Inflammatory macrophage treated with lipopolysaccharide for 4 hours (primary cell): Measurements from ENCODE around the gene KHDC1L.
"Not testable (repeated sequence)": the region's sequence is repeated elsewhere in the genome, so short reads cannot be mapped to it uniquely, and the experiment has no call there.

Source experiments
- DNase-seq: peaks from one replicate; pipeline ENCODE4 v3.0.0-alpha.2; 2020

KHDC1L gene, protein sequence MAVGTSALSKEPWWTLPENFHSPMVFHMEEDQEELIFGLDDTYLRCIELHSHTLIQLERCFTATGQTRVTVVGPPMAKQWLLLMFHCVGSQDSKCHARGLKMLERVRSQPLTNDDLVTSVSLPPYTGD

GRCh38 chr6:73225396-73225795 lies at the start of gene KHDC1L:
KHDC1L (minus strand) TSS chr6:73225496; CDS start chr6:73225408, 88 bp downstream.
- DNase-seq: no peak

DNA sequence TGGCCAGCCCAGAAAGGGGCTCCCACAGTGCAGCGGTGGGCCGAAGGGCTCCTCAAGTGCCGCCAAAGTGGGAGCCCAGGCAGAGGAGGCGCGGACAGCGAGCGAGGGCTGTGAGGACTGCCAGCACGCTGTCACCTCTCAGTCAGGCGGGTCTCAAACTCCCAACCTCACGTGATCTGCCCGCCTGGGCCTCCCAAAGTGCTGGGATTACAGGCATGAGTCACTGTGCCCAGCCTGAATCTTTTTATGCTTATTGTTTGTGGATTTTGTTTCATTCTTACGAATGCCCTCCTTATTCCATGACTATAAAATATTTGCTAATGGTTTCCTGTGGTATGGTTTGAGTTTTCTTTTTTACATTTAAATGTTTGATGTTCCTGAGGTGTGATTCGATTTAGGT lies 44.0 kb upstream of the KHDC1L start:
- DNase-seq: not testable (repeated sequence)

GRCh38 chr6:73268896-73269295 lies 43.6 kb upstream of the KHDC1L start:
- DNase-seq: not testable (repeated sequence)

- no peak for DNase-seq
Observed at GRCh38 chr6:73264446-73264845, 39.1 kb upstream of the KHDC1L start.

GRCh38 chr6:73263570-73263909 lies 38.2 kb upstream of the KHDC1L start:
- no peak for DNase-seq

GRCh38 chr6:73262671-73263569 lies 37.6 kb upstream of the KHDC1L start, which contains the start of gene KHDC1:
KHDC1 (minus strand) TSS chr6:73263196; CDS start chr6:73242517, 20,679 bp downstream.
- peak; percentile 4 for DNase-seq

- DNase-seq: no peak
Observed at GRCh38 chr6:73258721-73259120, 33.4 kb upstream of the KHDC1L start.

- not testable (repeated sequence) for DNase-seq
Observed at GRCh38 chr6:73254323-73254722, 29.0 kb upstream of the KHDC1L start.

DNA sequence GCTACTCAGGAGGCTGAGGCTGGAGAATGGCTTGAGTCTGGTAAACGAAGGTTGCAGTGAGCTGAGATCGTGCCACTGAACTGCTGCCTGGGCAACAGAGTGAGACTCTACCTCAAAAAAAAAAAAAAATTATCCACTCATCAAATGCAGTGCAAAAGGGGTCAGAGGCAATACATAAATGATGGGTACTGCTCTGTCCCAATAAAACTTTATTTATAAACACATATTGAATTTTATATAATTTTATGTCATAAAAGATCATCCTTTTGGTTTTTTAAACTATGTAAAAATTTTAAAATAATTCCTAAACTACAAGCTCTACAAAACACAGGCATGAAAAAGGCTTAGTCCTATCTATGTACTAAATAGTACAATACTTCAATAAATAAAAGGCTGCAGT lies 27.4 kb upstream of the KHDC1L start:
- no peak for DNase-seq

DNA sequence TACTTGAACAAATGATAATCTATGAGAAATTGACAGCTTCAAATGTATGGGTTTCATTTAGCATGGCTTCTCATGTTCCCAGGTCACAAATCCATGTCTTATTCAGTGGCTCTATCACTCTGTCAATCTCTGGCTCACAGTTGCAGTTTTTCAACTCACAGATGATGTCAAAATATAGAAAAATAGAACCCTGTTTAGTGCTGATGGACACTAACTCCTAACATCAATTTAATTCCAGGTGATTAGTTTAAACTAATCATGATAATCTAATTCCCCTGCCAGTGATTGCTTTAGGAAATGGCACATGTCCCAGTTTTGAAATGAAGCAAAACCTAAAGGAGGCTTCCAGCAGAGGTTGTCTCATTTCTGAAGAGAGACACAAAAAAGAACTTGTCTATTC lies 24.7 kb upstream of the KHDC1L start:
- DNase-seq: no peak

DNA sequence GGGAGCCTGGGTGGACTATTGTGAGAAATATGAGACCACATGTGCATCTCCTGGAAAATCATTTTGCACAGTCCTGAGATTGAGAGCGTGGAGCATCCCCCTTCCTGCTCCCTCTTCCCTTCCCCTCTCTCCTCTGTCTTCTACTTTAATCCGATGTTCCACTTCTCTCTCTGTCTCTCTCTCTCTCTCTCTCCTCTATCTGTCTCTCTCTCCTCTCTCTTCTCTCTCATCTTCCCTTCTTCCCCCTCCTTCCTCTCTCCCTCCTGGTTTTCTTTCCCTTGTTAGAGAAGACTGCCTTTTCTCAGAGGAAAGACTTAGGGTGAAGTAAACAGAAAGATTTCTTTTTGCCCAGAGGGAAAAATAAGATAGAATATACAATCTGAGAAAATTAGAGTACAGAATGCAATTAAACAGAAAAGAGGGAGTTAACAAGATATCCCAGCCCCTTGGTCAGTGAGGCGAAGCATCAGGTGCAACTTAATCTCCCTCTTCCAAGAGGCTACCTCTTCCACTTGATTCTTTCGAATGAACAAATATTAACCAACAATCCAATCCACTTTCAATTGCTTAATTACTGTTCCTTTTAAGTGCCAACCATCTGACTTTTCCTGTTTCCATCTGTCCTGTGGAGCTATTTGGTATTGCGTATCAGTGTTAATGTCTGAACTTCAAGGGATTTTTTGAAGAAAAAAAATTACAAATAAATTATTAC lies 23.1 kb upstream of the KHDC1L start:
- no peak for DNase-seq

DNA sequence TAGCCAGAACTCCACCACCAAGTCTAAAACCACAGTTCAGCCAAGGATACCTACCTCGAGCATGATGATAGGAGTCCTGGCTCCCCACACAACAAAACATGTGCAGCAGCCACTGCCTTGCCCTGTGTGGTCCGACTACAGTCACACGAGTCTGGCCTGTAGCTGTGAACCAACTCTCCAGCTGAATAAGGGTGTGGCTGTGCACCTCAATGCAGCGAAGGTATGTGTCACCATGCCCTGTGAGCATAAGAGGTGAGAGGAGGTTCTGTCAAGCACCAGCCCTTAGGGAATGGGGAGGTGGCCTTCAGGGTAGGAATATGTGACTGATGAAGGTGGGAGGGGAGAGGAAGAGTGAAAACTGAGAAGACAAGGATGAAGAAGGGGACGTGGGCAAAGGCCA lies 16.7 kb upstream of the KHDC1L start:
- no peak for DNase-seq

- no peak for DNase-seq
Observed at GRCh38 chr6:73240730-73241129, 15.4 kb upstream of the KHDC1L start.

DNA sequence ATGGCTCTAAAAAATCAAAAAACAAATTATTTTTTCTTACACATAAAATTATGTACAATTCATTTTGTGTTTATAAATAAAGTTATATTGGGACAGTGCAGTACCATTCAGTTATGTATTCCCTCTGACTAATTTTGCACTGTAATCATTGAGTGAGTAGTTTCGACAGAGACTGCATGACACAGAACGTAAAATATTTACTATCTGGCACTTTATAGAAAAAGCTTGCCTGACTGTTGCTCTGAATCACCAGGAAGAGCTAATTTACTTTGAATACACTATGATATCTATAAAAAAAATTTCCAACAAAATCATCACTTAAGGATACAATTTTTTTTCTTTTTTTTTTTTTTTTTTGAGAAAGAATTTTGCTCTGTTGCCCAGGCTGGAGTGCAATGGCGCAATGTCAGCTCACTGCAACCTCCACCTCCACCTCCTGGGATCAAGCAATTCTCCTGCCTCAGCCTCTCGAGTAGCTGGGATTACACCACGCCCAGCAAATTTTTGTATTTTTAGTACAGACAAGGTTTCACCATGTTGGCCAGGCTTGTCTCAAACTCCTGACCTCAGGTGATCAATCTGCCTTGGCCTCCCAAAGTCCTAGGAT lies 11.0 kb upstream of the KHDC1L start:
- no peak for DNase-seq

- DNase-seq: no peak
Observed at GRCh38 chr6:73234733-73235132, 9.4 kb upstream of the KHDC1L start.

GRCh38 chr6:73233971-73234370 lies 8.7 kb upstream of the KHDC1L start:
- DNase-seq: not testable (repeated sequence)

DNA sequence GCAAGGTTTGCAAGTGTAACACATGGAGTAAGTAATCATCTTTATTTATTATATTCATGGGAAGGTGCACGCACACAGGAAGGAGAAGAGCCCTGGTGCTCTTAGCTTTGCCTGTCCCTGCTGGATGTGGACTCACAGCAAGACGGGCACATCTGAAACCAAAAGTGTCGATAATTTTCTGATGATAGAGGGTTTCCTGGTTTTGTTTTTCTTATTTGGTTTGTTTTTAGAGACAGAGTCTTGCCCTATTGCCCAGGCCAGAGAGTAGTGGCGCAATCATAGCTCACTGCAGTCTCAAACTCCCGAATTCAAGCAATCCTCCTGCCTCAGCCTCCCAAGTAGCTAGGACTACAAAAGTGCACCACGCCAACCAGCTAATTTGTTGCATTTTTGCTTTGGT lies 7.8 kb upstream of the KHDC1L start:
- no peak for DNase-seq

- peak; percentile 72 for DNase-seq
Observed at GRCh38 chr6:73231986-73232391, 6.7 kb upstream of the KHDC1L start.

- no peak for DNase-seq
Observed at GRCh38 chr6:73227606-73228255, 2.4 kb upstream of the KHDC1L start.

- DNase-seq: no peak
Observed at GRCh38 chr6:73216859-73217258, 8.4 kb downstream of the KHDC1L start.

DNA sequence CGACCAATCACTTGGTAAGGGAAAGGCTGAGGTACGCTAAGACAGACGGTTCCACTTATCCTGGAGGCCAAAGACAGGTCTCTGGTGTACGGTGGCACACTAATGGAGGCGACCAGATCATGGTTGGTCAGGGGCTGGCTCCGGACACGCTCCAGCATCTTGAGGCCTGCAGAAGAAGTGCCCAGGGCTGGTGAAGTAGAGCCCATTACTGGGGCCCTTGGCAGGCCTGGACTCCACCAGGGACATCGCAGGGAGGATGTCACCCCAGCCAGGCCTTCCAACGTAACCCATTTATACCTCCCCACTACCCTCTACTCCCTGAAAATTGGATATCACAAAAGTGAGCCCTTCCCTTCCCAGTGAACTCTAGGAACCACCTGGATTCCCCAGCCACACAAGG lies 16.2 kb downstream of the KHDC1L start:
- DNase-seq: no peak

DNA sequence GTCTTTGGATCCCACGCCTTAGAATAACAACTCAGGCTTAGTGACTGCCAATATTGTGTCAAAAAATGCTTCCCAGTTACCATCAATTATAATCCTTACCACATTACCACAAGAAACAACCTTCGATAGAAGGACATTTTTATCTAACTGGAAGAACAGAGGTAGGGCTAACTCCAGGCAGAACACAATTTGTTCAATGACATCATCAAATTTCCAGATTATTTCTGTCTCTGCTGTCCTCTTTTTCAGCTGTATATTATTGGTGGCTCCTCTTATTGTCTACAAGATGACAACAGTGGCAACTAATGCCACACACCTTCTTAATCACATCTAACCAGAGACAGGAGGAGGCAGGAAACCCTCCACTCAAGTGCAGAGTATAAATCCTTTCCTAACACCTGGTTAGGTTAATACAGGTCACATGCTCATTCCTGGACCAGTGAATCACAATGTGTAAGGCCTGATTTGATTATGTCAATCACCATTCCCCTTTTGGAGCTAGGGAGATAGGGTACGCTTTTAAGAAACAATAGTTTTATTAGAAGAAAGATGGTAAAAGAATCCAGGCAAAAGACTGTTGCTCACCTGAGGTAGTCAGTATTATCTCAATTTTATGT lies 18.0 kb downstream of the KHDC1L start:
- no peak for DNase-seq
